Ramos (cell line): ENCODE data around the gene SP100.

Experiments
- in situ Hi-C: fragments of 300-500 bp; cut with MboI; formaldehyde crosslinking; loops from one replicate; pipeline ENCODE4 v1.14.3; 2022; ENCODE audit warnings: low sequenced_read_pairs; ENCODE audit not compliant: unreplicated experiment

Gene SP100

GRCh38 chr2:230521386-230521785 is 105.4 kb downstream of the SP100 start:
- in situ Hi-C loops: no loop called here

GRCh38 chr2:230525682-230526081 is 109.7 kb downstream of the SP100 start:
- in situ Hi-C loops: no loop called here

- in situ Hi-C loops: no loop called here
Observed at GRCh38 chr2:230537531-230537976, 121.6 kb downstream of the SP100 start.

- in situ Hi-C loops: no loop called here
Observed at GRCh38 chr2:230540332-230540731, 124.3 kb downstream of the SP100 start.

- in situ Hi-C loops: no loop called here
Observed at GRCh38 chr2:230541934-230542380, 126.0 kb downstream of the SP100 start.

GRCh38 chr2:230542751-230543150 is 126.8 kb downstream of the SP100 start:
- in situ Hi-C loops: no loop called here

GRCh38 chr2:230552181-230552580 is 136.2 kb downstream of the SP100 start:
- in situ Hi-C loops: no loop called here

- in situ Hi-C loops: no loop called here
Observed at GRCh38 chr2:230557065-230557464, 141.1 kb downstream of the SP100 start.

- in situ Hi-C loops: no loop called here
Observed at GRCh38 chr2:230564805-230565779, 149.1 kb downstream of the SP100 start.

GRCh38 chr2:230569298-230569697 is 153.3 kb downstream of the SP100 start:
- in situ Hi-C loops: no loop called here

GRCh38 chr2:230570987-230571386 is 155.0 kb downstream of the SP100 start:
- in situ Hi-C loops: no loop called here

- in situ Hi-C loops: no loop called here
Observed at GRCh38 chr2:230575642-230576324, 159.8 kb downstream of the SP100 start.

GRCh38 chr2:230577114-230577513 is 161.1 kb downstream of the SP100 start:
- in situ Hi-C loops: no loop called here

- in situ Hi-C loops: no loop called here
Observed at GRCh38 chr2:230578106-230578505, 162.1 kb downstream of the SP100 start.

- in situ Hi-C loops: no loop called here
Observed at GRCh38 chr2:230582851-230583283, 166.9 kb downstream of the SP100 start.

GRCh38 chr2:230583581-230583980 is 167.6 kb downstream of the SP100 start:
- in situ Hi-C loops: no loop called here

GRCh38 chr2:230586328-230586982 is 170.5 kb downstream of the SP100 start:
- in situ Hi-C loops: no loop called here

- in situ Hi-C loops: no loop called here
Observed at GRCh38 chr2:230589025-230589424, 173.0 kb downstream of the SP100 start.

- in situ Hi-C loops: no loop called here
Observed at GRCh38 chr2:230589497-230590015, 173.6 kb downstream of the SP100 start.

GRCh38 chr2:230590333-230590732 is 174.3 kb downstream of the SP100 start:
- in situ Hi-C loops: no loop called here
